ENCODE results near the gene KIRREL3. TPM values are rescaled to one million over a fixed set of nuclear protein-coding genes. Genes with fewer than 3 reads are reported as not detected.
A peak's percentile ranks its signal among the peaks of the same experiment; 100 is the strongest.

KIRREL3 gene
- total RNA-seq, 1 donor from 2014 or later, result 2.1 TPM

- peak; percentile 67 for DNase-seq
These were observed 580.5 kb downstream of the KIRREL3 start for GRCh38 chr11:126419801-126420697.

GRCh38 chr11:126418887-126419286 lies 581.7 kb downstream of the KIRREL3 start:
- DNase-seq, result no peak

- DNase-seq, result no peak
These were observed 583.3 kb downstream of the KIRREL3 start for GRCh38 chr11:126417091-126417862.

- peak; percentile 76 for DNase-seq
These were observed 584.0 kb downstream of the KIRREL3 start for GRCh38 chr11:126416542-126417090.

GRCh38 chr11:126415669-126416420 lies 584.7 kb downstream of the KIRREL3 start:
- peak; percentile 73 for DNase-seq

- peak; percentile 93 for DNase-seq
These were observed 585.4 kb downstream of the KIRREL3 start for GRCh38 chr11:126415128-126415527.

GRCh38 chr11:126414615-126415014 lies 586.0 kb downstream of the KIRREL3 start:
- DNase-seq, result no peak

- DNase-seq, result no peak
These were observed 586.6 kb downstream of the KIRREL3 start for GRCh38 chr11:126413843-126414405.

GRCh38 chr11:126413426-126413825 lies 587.1 kb downstream of the KIRREL3 start:
- DNase-seq, result no peak

GRCh38 chr11:126411971-126412381 lies 588.6 kb downstream of the KIRREL3 start:
- DNase-seq, result no peak

GRCh38 chr11:126410649-126411048 lies 589.9 kb downstream of the KIRREL3 start:
- no peak for DNase-seq

- no peak for DNase-seq
These were observed 591.0 kb downstream of the KIRREL3 start for GRCh38 chr11:126409620-126409985.

GRCh38 chr11:126408901-126409619 lies 591.5 kb downstream of the KIRREL3 start:
- DNase-seq, result no peak

GRCh38 chr11:126408496-126408895 lies 592.1 kb downstream of the KIRREL3 start:
- no peak for DNase-seq

GRCh38 chr11:126407682-126408288 lies 592.8 kb downstream of the KIRREL3 start:
- DNase-seq, result no peak

GRCh38 chr11:126407101-126407521 lies 593.5 kb downstream of the KIRREL3 start:
- DNase-seq, result no peak

- DNase-seq, result no peak
These were observed 594.2 kb downstream of the KIRREL3 start for GRCh38 chr11:126406368-126406767.

GRCh38 chr11:126405906-126406305 lies 594.7 kb downstream of the KIRREL3 start:
- DNase-seq, result no peak

- no peak for DNase-seq
These were observed 595.2 kb downstream of the KIRREL3 start for GRCh38 chr11:126405374-126405773.

- no peak for DNase-seq
These were observed 596.2 kb downstream of the KIRREL3 start for GRCh38 chr11:126404367-126404766.

GRCh38 chr11:126403658-126404057 lies 596.9 kb downstream of the KIRREL3 start:
- DNase-seq, result no peak
